ENCODE measurements around the gene COQ8B.
A peak's percentile ranks its signal among the peaks of the same experiment; 100 is the strongest.
"Not testable (repeated sequence)": the region's sequence is repeated elsewhere in the genome, so short reads cannot be mapped to it uniquely, and the experiment has no call there.

COQ8B gene

GRCh38 chr19:40716482-40717324, at the start of gene COQ8B, which contains the start of gene ITPKC:
Gene COQ8B (minus strand): TSS chr19:40716886. CDS start chr19:40714632, 2,254 bp downstream.
Gene ITPKC (plus strand): TSS chr19:40717112. CDS start chr19:40717136, 24 bp downstream.
- DNase-seq: peak; percentile 100
- no peaks in the 10 kb centered on the region for H3K9me3 Mint-ChIP-seq
- peak within 1 kb of the TSS; percentile 95 for H3K27ac Mint-ChIP-seq
- peaks cover 69% of the 10 kb centered on the region for H3K4me1 Mint-ChIP-seq
- ATAC-seq: peak; percentile 71
- H3K27me3 Mint-ChIP-seq: no peaks in the 10 kb centered on the region
- peaks cover 9% of the 10 kb centered on the region for H3K36me3 Mint-ChIP-seq (ENCODE audit: low read depth)
- peak within 1 kb of the TSS; percentile 86 for H3K4me3 Mint-ChIP-seq

- not testable (repeated sequence) for H3K27ac Mint-ChIP-seq, H3K9me3 Mint-ChIP-seq, ATAC-seq, DNase-seq, H3K27me3 Mint-ChIP-seq, H3K4me3 Mint-ChIP-seq
- Mint-ChIP-seq H3K4me1 (peaks cover 57% of the 10 kb centered on the region), H3K36me3 (ENCODE audit: low read depth) (peaks cover 67% of the 10 kb centered on the region)
Observed at GRCh38 chr19:40766385-40766784, 49.7 kb upstream of the COQ8B start.

- DNase-seq (peak; percentile 64), ATAC-seq (peak; percentile 81)
- H3K4me3 Mint-ChIP-seq: peak overlapping the region; percentile 59
- H3K9me3 Mint-ChIP-seq: no peaks in the 10 kb centered on the region
- H3K27ac Mint-ChIP-seq: peak overlapping the region; percentile 90
- peaks cover 72% of the 10 kb centered on the region for H3K36me3 Mint-ChIP-seq (ENCODE audit: low read depth)
- H3K4me1 Mint-ChIP-seq: peaks cover 69% of the 10 kb centered on the region
- H3K27me3 Mint-ChIP-seq: no peaks in the 10 kb centered on the region
Observed at GRCh38 chr19:40763963-40764362, 47.3 kb upstream of the COQ8B start.

GRCh38 chr19:40763526-40763925, 46.8 kb upstream of the COQ8B start:
- no peak for DNase-seq
- Mint-ChIP-seq H3K4me1 (peaks cover 66% of the 10 kb centered on the region), H3K27ac (peak overlapping the region; percentile 90), H3K36me3 (ENCODE audit: low read depth) (peaks cover 72% of the 10 kb centered on the region), H3K9me3 (no peaks in the 10 kb centered on the region), H3K27me3 (no peaks in the 10 kb centered on the region), H3K4me3 (peak overlapping the region; percentile 59)
- ATAC-seq: no peak

- peaks cover 72% of the 10 kb centered on the region for H3K4me1 Mint-ChIP-seq
- H3K9me3 Mint-ChIP-seq: no peaks in the 10 kb centered on the region
- ATAC-seq (peak; percentile 66), DNase-seq (peak; percentile 51)
- peaks cover 78% of the 10 kb centered on the region for H3K36me3 Mint-ChIP-seq (ENCODE audit: low read depth)
- H3K27me3 Mint-ChIP-seq: no peaks in the 10 kb centered on the region
- H3K4me3 Mint-ChIP-seq: peak overlapping the region; percentile 59
- peak overlapping the region; percentile 90 for H3K27ac Mint-ChIP-seq
Observed at GRCh38 chr19:40762754-40763470, 46.2 kb upstream of the COQ8B start.

GRCh38 chr19:40759352-40759751, 42.7 kb upstream of the COQ8B start:
- ATAC-seq: no peak
- Mint-ChIP-seq H3K4me1 (peaks cover 85% of the 10 kb centered on the region), H3K27me3 (no peaks in the 10 kb centered on the region), H3K9me3 (no peaks in the 10 kb centered on the region), H3K36me3 (ENCODE audit: low read depth) (peaks cover 85% of the 10 kb centered on the region), H3K27ac (no peak overlapping the region), H3K4me3 (no peak overlapping the region)
- DNase-seq: no peak

GRCh38 chr19:40758491-40758890, 41.8 kb upstream of the COQ8B start:
- Mint-ChIP-seq H3K9me3 (no peaks in the 10 kb centered on the region), H3K4me3 (no peak overlapping the region), H3K27me3 (no peaks in the 10 kb centered on the region), H3K27ac (no peak overlapping the region), H3K4me1 (peaks cover 82% of the 10 kb centered on the region), H3K36me3 (ENCODE audit: low read depth) (peaks cover 80% of the 10 kb centered on the region)
- no peak for ATAC-seq
- DNase-seq: no peak

- peak; percentile 73 for ATAC-seq
- Mint-ChIP-seq H3K27ac (peak overlapping the region; percentile 98), H3K27me3 (no peaks in the 10 kb centered on the region), H3K4me3 (peak overlapping the region; percentile 86), H3K36me3 (ENCODE audit: low read depth) (peaks cover 77% of the 10 kb centered on the region), H3K9me3 (no peaks in the 10 kb centered on the region), H3K4me1 (peaks cover 74% of the 10 kb centered on the region)
- DNase-seq: peak; percentile 67
Observed at GRCh38 chr19:40756502-40757110, 39.9 kb upstream of the COQ8B start.

- no peaks in the 10 kb centered on the region for H3K27me3 Mint-ChIP-seq
- H3K27ac Mint-ChIP-seq: peak overlapping the region; percentile 98
- H3K4me3 Mint-ChIP-seq: peak overlapping the region; percentile 86
- ATAC-seq (no peak), DNase-seq (no peak)
- H3K9me3 Mint-ChIP-seq: no peaks in the 10 kb centered on the region
- peaks cover 78% of the 10 kb centered on the region for H3K36me3 Mint-ChIP-seq (ENCODE audit: low read depth)
- H3K4me1 Mint-ChIP-seq: peaks cover 67% of the 10 kb centered on the region
Observed at GRCh38 chr19:40755791-40756190, 39.1 kb upstream of the COQ8B start.

- Mint-ChIP-seq H3K4me3 (peak overlapping the region; percentile 86), H3K36me3 (ENCODE audit: low read depth) (peaks cover 75% of the 10 kb centered on the region), H3K9me3 (no peaks in the 10 kb centered on the region), H3K27ac (peak overlapping the region; percentile 98), H3K4me1 (peaks cover 66% of the 10 kb centered on the region), H3K27me3 (peaks cover 4% of the 10 kb centered on the region)
- ATAC-seq: no peak
- DNase-seq: no peak
Observed at GRCh38 chr19:40755248-40755624, 38.5 kb upstream of the COQ8B start.

GRCh38 chr19:40754611-40755247, 38.0 kb upstream of the COQ8B start:
- Mint-ChIP-seq H3K9me3 (no peaks in the 10 kb centered on the region), H3K4me3 (peak overlapping the region; percentile 86), H3K4me1 (peaks cover 67% of the 10 kb centered on the region), H3K36me3 (ENCODE audit: low read depth) (peaks cover 72% of the 10 kb centered on the region), H3K27me3 (peaks cover 4% of the 10 kb centered on the region), H3K27ac (peak overlapping the region; percentile 98)
- DNase-seq (peak; percentile 71), ATAC-seq (peak; percentile 11)

GRCh38 chr19:40752257-40752781, 35.6 kb upstream of the COQ8B start:
- ATAC-seq (no peak), DNase-seq (no peak)
- H3K4me1 Mint-ChIP-seq: peaks cover 65% of the 10 kb centered on the region
- peak overlapping the region; percentile 96 for H3K27ac Mint-ChIP-seq
- peaks cover 4% of the 10 kb centered on the region for H3K27me3 Mint-ChIP-seq
- no peaks in the 10 kb centered on the region for H3K9me3 Mint-ChIP-seq
- H3K4me3 Mint-ChIP-seq: peak overlapping the region; percentile 95
- H3K36me3 Mint-ChIP-seq (ENCODE audit: low read depth): peaks cover 55% of the 10 kb centered on the region

GRCh38 chr19:40750874-40751537, 34.3 kb upstream of the COQ8B start, which contains the start of gene SNRPA:
Gene SNRPA (plus strand): TSS chr19:40751203. CDS start chr19:40751409, 206 bp downstream.
- H3K4me1 Mint-ChIP-seq: peaks cover 52% of the 10 kb centered on the region
- peaks cover 43% of the 10 kb centered on the region for H3K36me3 Mint-ChIP-seq (ENCODE audit: low read depth)
- ATAC-seq (peak; percentile 68), DNase-seq (peak; percentile 95)
- H3K4me3 Mint-ChIP-seq: peak within 1 kb of the TSS; percentile 95
- no peaks in the 10 kb centered on the region for H3K9me3 Mint-ChIP-seq
- H3K27ac Mint-ChIP-seq: peak within 1 kb of the TSS; percentile 96
- H3K27me3 Mint-ChIP-seq: peaks cover 4% of the 10 kb centered on the region
